ENCODE data around the gene RUFY2.

Gene RUFY2

GRCh38 chr10:68364101-68364886 lies 42.8 kb downstream of the RUFY2 start:
- no peak for DNase-seq (ENCODE audit: low read depth)

GRCh38 chr10:68362590-68362989 lies 44.5 kb downstream of the RUFY2 start:
- no peak for DNase-seq (ENCODE audit: low read depth)

DNA sequence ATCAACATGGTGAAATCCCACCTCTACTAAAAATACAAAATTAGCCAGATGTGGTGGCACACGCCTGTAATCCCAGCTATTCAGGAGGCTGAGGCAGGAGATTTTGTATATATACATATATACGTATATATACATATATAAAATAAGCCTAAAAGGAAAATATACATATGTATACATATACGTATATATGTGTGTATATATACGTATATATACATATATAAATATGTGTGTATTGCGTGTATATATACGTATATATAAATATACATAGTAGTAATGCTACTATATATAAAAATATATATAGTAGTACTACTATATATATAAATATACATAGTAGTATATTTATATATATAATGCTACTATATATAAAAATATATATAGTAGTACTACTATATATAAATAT lies 47.9 kb downstream of the RUFY2 start:
- no peak for DNase-seq (ENCODE audit: low read depth)

DNA sequence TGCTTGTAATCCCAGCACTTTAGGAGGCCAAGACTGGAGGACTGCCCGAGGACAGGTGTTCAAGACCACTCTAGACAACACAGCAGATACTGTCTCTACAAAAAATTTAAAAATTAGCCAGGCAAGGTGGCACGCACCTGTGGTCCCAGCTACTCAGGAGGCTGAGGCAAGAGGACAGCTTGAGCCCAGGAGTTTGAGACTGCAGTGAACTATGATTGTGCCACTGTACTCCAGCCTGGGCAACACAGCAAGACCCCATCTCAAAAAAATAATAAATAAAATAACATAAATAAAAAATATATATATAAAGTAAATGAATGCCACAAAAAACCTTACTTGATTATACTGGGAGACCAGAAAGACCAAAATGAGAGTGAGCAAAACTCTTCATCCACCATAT lies 53.5 kb downstream of the RUFY2 start:
- no peak for DNase-seq (ENCODE audit: low read depth)

DNA sequence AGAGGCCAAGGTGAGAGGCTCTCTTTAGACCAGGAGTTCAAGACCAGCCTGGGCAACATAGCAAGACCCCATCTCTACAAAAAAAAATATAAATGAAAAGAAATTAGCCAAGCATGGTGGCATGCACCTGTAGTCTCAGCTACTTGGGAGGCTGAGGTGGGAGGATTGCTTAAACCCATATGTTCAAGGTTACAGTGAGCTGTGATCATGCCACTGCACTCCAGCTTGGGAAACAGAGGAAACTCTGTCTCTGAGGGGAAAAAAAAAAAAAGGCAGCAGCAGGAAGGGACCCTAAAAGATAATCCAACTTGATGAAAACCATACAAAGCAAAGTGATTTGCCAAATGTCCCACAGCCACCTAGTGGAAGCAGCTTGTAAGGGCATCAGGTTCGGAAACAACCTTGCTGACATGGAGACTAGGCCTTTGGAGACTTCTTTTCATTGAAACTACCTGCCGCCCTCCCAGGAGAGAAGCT lies 58.8 kb downstream of the RUFY2 start:
- DNase-seq (ENCODE audit: low read depth), result no peak

DNA sequence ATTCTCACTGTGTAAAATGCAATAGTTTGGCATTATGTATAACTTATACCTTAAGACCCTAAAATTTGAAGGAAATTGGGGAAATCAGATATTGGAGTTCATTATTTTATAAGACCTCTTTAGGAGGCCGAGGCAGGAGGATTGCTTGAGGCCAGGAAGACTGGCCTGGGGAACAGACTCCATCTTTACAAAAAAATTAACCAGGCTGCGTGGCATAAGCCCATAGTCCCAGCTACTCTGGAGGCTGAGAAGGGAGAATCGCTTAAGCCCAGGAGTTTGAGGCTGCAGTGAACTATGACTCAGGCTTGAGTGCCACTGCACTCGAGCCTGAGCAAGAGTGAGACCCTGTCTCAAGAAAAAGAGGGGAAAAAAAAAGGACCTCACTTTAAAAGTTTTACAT lies 60.3 kb downstream of the RUFY2 start:
- DNase-seq (ENCODE audit: low read depth), result no peak

DNA sequence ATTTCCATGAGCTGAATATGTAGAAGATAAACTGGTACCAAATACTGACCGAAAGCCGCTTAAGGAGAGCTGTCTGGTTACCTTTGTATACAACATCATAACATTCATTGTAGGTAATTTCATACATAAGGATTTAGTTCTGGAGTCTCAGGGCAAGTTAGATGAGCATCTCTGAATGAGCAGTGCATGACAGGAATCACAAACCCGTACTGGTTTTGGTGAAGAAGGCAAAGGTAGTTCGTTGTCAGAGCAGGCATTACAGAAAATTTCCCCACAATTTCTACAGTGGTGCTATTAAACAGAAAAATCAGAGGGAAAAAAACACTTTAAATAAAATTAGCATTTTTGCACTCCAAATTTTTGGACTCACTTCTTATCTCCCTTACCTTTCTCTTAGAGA lies 61.5 kb downstream of the RUFY2 start:
- DNase-seq (ENCODE audit: low read depth), result no peak

DNA sequence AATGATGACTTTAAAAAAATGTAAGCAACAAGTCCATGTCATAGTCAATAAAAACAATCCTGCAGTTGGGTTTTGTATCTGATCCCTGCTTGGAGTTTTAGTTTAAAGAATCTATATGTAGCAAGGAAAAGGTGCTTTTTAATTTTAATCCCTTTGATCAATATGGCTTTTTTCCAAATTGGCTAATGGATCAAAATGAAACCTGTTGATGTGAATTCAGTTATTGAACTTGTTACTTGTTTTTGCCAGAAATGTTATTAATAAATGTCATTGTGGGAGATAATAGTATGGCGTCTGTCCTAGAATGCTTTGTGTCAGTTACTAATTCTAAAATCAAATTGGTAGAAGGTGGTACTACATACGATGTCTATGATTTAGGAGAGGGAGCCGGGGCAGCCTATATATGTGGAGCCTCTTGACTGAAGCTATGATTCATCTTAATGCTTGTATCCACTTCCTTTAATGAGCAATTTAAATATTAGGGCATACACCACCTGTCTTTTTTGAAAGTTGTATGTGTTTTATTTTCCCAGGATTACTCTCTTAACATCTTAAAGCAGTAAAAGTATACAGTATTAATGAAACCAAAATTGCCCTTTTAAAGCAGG lies 64.1 kb downstream of the RUFY2 start:
- no peak for DNase-seq (ENCODE audit: low read depth)

GRCh38 chr10:68340358-68341080 lies 66.6 kb downstream of the RUFY2 start:
- no peak for DNase-seq (ENCODE audit: low read depth)

GRCh38 chr10:68336754-68337351 lies 70.2 kb downstream of the RUFY2 start:
- no peak for DNase-seq (ENCODE audit: low read depth)

GRCh38 chr10:68334672-68335467 lies 72.2 kb downstream of the RUFY2 start:
- DNase-seq (ENCODE audit: low read depth), result no peak

DNA sequence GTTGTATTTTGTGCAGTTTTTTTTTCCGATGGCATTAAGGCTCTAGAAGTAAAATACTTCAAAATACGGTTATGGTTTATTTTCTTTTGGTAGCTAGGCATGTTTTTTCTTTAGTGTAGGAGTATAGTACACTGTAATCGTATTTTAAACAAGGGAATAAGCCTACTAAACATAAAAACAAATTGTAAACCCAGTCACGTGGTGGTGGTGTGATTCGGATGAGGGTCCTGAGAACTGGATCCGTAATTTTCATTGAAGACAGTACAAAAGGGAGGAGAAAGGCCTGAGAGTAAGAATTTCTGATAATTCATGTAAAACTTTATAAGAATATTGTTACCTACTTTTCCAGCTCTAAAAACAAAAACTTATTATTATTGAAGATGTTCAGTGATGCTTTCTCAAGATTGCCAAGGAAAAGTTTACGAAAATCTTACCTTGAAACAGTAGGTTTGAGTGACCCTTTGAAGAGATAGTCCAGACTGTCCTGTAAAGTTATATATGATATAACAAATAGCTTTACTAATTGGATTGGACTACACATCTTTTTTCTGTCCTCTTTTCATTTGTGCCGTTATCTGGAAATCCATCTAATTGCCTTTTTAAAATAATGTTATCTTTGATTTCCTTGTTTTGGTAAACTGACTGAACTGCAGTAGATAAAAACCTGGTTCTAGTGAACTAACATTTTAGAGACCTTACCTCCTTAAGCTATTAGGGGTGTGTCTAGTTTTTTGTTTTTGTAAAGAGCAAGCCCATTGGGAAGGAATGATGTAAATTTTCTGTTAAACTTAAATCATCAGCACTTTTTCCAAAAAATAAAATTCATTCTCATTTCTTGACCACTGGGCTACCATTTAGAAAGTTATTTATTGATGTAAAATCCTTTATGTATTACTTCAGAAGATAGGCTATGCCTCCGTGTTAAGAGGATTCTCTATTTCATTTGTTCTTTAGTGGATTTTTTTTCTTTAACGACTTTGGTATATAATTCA lies 73.3 kb downstream of the RUFY2 start:
- DNase-seq (ENCODE audit: low read depth), result no peak

GRCh38 chr10:68333058-68333395 lies 74.0 kb downstream of the RUFY2 start:
- DNase-seq (ENCODE audit: low read depth), result no peak

DNA sequence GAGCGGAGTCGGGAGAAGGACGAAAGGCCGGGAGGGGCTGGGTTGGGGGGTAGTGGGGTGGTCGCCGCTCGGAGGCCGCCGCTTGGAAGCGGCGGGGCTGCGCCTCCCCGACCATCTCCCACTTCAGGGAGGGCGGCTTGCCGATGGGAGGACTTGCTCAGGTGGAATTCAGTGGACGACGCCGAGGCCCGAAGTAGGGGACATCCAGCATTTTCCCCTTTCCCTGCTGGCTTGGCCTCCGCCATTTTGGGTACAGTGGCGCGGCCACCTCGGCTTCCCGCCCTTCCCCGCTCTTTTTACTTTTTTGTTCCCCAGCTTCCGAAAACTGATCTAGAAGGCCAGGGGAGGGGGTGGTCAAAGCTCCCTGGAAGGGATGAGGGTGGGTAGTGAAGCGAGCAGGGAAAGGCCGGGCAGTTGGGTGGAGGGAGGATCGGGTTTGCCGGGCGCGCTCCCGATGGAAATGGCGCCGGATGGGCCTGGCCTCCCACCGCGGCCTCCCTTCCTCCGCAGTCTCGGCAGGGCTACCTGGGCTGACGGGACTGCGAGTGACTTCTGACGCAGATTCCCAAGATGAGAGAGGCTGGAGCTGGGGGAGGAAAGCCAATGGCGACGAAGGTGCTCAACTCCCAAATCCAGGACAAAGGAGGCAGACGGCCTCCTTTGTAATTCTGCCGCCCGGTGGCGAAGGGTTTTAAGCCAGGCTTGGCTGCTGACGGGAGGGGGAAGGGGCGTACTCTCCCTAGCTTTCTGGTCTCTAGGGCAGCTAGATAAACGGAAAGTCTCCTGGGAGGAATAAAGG lies 74.6 kb downstream of the RUFY2 start, which contains the start of gene PBLD:
Gene PBLD, minus strand, starts transcription at position 670 of the 799 bp plus-strand sequence. CDS start 26,084 bp downstream, outside the sequence.
- DNase-seq (ENCODE audit: low read depth), result peak; percentile 33

GRCh38 chr10:68331455-68332258 lies 75.4 kb downstream of the RUFY2 start, which contains the start of gene HNRNPH3:
Gene HNRNPH3 (plus strand): TSS chr10:68332064. CDS start chr10:68337222, 5,158 bp downstream.
- peak; percentile 98 for DNase-seq (ENCODE audit: low read depth)

DNA sequence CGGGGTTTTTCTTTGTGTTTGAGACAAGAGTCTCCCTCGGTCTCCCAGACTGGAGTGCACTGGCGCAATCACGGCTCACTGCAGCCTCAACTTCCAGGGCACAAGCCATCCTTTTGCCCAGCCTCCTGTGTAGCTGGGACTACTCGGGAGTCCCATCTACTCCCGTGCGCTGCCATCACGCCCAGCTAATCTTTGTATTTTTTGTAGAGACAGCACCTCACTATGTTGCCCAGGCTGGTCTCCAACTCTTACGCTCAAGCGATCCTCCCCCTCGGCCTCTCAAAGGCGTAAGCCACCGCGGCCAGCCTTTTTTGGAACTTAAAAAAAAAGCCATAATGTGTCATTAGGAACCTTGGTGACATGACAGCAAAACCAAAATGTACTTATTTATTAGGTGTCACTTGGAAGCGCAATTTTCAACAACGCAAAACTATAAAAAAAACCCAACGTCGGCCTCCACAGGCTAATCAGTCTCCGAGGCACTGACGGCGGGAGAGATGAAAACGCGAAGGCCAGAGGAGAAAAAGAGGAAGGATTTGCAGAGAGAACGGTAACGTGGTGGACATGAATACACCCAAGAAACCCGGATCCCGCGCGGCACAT lies 76.1 kb downstream of the RUFY2 start:
- DNase-seq (ENCODE audit: low read depth), result no peak

- no peak for DNase-seq (ENCODE audit: low read depth)
These were observed 77.6 kb downstream of the RUFY2 start for GRCh38 chr10:68329506-68329861.

All from stimulated activated CD8-positive, alpha-beta memory T cell treated with anti-CD3 and anti-CD28 coated beads, Interleukin-12 subunit alpha, Interleukin-12 subunit beta, amount 100 ng/mL, for 4 hours (primary cell).